AML-193 (cell line): Measurements from ENCODE around the gene CHAD.
A peak's percentile ranks its signal among the peaks of the same experiment; 100 is the strongest.

Experiments used
- DNase-seq, 2 experiments: peaks; one replicate each; lab custom pipeline; 2025; lab: John Stamatoyannopoulos, UW

Gene CHAD

DNA sequence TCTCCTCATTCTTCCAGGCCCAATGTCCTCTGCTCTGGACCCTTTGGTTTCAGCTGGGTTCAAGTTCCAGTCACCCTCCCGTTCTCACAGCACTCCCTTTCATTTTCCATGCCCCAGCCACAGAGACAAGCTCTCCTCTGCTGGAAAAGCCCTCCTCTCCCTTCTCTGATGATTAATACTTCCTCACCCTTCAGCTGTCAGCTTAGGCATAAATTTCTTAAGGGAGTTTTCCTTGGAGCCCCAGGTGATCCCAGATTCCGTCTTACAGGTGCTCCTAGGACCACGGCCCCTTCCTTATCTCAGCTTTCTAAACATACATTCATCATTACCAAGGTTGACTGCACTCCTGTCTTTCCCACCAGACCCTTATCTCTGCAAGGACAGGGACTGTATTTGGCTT, 10.4 kb downstream of the CHAD start:
- no peak for DNase-seq

DNA sequence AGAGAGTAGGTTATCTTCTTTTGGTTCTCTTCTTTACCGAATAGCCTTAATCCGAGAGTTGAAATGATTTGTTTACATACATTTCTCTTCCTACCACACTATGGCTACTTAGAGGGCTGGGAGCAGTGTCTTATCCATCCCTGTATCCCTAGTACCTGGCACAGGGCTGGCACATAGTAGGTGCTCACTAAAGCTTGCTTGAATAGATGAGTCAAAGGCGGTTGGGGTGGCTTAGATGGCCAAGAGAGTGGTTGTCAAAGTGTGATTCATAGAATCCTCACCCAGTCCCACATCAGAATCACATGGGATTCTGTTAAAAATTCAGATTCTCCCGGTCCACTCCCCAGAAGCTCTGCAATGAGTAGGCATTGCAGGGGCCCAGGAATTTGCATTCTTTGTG, 11.1 kb downstream of the CHAD start:
- no peak for DNase-seq

DNA sequence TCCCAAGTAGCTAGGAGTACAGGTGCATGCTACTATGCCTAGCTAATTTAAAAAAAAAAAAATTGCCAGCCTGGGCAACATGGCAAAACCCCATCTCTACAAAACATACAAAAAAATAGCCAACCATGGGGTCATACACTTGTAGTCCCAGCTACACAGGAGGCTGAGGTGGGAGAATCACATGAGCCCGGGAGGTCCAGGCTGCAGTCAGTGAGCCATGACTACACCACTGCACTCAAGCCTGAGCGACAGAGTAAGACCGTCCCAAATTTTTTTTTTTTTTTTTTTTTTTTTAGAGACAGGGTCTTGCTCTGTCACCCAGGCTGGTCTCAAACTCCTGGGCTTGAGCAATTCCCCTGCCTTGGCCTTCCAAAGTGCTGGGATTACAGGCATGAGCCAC, 14.8 kb downstream of the CHAD start:
- no peak for DNase-seq

DNA sequence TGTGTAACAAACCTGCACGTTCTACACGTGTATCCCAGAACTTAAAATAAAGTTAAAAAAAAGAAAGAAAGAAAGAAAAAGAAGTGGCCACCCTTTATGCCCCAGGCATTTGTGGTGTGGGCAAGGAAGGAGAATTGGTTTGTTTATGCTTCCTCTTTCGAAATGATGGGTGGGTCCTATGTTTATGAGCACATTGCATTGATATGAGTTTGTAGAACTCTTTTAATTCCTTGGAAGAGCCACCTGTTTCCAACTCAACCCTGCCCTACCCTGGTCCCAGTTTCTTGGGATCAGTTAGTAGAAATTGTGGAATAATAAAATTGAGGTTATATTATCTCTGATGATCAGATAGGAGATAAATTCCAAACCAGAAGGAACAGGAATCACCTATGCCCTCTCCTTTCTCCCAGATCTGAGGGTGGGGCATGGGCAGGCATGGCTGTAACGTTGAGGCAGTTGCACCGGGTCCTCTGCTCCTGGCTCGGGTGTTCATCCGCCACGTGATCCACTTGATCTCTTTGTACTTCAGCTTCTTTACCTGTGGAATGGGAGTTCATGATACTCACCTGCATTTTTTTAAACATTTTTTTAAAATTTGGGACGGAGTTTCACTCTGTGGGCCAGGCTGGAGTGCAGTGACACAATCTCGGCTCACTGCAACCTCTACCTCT, 15.9 kb downstream of the CHAD start:
- peak; percentile 77 to 83 for DNase-seq

DNA sequence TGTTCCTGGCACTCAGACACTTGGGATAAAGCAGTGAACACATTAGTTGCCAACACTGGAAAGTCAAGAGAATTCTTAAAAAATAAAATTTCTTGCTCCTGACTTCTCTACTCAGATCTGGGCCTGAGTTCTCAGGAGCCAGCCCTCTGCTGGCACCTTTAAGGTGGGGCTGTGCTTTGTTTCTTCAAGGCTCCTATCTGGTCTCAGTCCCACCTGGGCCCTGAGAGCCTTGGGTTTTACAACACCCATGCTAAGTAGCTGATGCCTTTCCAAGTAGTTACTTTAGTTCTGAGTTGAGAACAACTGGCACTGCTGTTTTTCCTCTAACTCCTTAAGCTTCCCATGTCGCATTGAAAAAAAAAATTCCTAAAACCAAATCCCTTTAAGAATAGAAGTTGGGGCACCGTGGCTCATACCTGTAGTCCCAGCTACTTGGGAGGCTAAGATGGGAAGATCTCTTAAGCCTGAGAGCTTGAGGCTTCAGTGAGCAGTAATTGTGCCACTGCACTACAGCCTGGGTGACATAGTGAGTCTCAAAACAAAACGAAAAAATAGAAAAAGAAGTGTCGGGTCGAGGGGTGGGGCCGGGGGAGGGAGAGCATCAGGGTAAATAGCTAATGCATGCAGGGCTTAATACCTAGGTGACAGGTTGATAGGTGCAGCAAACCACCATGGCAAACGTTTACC, 16.6 kb downstream of the CHAD start:
- DNase-seq, result no peak

DNA sequence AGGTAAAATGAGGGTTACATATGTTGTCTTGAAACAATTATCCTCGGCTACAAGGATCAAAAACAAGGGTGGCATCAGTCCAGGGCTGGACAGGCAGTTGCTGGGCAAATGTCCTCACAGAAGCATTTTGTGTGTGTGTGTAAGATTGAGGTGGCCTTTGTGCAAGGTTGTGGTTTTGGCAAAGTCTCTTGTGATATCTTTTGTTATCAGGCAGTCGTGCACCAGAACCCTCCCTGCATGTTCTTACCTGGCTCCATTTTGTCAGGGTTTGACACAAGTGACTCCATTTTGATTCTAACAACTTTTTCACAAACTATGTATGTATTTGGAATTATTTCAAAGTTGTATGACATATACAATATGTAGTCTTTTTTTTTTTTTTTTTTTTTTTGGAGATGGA, 20.0 kb downstream of the CHAD start:
- DNase-seq, result no peak

DNA sequence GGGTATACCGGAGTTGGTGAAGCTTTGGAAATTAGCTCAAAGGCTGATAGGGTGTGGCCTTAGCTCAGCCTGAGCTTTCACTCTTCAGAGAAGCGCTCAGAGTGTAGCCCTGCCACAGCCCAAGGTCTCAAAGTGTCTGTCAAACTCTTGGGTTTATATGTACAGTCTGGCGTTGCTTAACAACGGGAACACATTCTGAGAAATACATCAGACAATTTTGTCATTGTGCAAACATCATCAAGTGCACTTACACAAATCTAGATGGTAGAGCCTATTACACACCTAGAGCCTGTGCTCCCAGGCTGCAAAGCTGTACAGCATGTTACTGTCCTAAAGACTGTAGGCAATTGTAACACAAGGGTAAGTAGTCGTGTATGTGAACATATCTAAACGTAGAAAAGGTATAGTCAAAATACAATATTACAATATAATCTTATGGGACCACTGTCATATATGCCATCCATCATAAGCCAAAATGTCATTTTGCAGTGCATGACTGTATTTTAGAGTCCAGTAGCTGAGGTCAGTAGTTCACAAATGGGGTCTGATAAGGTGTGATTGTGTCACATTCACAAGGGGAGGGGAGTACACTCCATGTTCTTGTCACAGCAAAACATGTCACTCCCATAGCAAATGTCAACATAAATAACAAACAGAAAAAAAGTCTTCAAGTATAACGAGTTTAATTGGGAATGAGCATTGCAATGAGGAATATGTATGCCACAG, 20.6 kb downstream of the CHAD start:
- no peak for DNase-seq

DNA sequence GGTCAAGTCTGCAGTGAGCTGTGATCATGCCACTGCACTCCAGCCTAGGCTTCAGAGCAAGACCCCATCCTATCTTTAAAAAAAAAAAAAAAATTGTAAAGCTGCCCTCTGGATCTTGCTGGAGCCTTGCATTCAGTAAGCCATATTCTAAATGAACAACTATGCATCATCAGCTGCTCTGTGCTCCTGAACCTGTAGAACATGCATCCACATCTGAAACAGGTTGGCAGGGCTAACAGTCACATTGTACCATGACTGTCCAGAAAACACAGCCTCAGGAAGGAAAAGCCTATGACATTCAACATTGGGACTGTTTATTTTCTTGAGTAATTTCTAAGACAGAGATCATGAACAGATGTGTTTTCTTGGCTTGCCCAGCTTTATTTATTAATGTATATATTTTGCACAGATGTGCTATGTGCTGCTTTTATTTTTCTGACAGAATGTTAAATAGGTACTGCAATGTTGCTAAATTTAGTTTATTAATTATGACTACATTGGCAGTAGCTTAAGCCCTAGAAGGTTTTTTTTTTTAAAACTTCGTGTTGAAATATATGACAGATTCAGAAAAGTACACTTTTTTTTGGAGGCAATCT, 22.9 kb downstream of the CHAD start:
- DNase-seq, result no peak

DNA sequence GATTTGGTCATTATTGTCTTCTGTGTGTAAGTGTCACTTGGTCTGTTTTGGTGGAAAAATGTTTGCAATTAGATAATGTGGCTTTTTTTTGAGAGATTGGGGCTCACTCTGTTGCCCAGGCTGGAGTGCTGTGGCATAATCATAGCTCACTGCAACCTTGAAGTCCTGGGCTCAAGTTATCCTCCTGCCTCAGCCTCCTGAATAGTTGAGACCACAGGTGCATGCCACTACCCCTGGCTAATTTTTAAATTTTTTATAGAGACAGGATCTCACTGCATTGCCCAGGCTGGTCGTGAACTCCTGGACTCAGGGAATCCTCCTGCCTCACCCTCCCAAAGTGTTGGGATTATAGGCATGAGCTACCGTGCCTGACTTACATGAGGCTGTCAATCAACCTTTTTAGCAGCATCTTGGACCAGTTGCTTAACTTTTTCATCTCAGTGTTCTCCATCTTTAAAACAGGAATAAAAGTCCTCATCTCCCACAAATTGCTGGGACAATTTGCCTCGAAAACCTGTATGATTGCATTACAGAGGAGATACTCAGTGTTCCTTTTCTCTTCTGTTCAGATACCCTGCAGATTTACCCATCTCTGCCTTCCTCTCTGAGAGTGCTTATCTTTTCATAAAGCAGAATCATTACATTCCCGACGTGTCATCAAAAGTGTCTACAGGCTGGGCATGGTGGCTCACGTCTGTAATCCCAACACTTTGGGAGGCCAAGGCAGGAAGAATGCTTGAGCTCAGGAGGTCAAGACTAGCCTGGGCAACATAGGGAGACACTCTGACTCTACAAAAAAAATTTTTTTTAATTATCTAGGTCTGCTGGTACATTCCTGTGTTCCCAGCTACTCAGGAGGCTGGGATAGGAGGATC, 23.6 kb downstream of the CHAD start:
- no peak for DNase-seq

DNA sequence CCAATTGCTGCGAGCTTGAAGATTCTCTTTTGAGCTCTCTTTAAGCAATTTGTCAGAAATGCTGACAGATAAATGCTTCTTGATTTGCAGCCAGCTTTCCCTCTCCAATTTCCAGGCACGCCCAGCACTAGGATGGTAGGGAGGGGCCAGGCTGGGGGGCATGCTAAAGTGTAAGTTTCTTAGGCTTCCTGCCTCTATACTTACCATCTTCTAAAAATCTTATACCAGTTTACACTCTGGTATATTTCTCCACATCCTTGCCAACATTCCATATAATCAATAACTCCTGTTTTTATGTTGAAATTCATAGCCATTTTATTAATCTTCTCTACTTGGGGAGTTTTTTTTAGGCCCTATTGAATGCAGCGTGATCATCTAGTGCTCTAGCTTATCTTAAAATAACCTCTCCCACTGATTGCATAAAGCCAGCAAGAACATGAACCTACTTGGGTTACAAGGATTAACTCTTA, 25.1 kb downstream of the CHAD start:
- DNase-seq, result no peak

DNA sequence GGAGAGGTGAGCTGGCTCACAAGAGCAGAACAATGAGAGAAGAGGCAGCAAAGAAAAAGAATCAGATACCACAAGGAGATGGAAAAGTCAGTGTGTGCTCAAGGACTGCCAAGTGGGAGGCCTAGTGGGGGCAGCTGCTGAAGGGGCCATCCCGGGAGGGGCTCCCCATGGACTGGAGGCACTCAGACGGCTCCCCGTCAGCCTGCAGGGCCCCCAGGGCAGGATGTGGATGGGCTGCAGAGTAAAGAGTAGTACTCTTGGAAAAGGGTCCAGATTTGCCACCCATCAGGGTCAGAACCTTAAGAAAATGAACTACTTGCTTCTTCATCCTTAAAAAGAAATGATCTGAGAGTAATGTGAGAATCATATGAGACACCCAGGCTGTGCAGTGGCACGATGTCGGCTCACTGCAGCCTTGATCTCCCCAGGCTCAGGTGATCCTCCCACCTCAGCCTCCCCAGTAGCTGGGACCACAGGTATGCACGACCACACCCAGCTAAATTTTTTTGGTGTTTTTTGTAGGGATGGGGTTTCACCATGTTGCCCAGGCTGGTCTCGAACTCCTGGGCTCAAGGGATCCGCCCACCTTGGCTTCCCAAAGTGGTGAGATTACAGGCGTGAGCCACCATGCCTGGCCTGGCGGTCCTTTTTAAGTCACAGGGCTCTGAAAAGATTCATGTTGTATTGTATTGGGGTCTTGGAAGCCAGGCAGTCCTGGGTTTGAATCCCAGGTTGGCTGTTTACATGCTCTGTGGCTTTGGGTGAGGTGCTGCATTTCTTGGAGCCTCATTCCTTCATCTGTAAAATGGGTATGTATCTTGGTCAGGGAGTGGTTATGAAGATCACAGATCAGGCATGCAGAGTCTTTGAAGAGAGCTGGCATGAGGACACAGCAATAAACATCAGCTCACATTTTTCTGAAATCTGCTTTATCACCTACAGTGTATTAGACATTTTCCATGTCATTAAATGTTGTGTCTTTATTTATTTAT, 27.5 kb downstream of the CHAD start:
- DNase-seq, result no peak

DNA sequence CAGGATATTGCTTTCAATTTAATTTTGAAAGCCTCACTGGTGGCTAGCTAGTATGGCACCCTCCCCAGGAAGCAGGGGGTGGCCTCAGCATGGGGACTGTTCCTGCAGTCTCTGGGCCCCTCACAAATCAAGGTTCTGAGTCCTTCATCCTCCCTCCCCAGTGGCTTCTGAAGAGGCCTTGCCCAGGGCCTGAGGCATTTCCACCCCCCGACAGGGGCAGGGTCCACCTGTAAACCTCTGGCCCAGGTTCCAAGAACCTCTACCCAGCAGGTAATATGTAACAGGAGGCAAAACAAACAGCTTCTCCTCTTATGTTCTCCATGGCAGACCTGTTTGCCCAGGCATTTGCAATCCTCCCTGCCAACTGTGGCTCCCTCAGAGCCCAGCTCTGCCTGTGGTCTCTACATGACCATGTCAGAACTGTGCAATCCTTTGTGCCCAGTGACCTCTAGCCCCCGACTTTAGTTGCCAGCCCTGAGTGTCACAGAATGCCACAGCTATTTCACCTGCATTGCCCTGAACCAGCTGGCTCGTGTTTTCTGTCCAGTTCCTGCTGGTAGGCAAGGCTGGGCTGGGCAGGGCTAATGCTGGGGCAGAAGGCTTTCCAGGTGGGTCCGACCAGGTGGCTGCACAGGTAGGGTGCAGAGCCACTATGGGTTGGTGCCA, 28.4 kb downstream of the CHAD start:
- DNase-seq, result no peak

DNA sequence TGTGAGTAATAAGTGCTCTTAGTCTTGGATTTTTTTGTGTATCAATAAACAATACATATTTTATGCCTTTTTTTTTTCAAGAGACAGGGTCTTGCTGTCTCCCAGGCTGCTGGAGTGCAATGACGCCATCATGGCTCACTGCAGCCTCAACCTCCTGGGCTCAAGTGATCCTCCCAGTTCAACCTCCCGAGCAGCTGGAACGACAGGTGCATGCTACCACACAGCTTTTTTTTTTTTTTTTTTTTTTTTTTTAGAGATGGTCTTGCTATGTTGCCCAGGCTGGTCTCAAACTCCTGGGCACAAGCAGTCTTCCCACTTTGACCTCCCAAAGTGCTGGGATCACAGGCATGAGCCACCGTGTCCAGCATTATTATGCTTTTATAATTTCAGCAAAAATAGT, 29.7 kb downstream of the CHAD start:
- no peak for DNase-seq

DNA sequence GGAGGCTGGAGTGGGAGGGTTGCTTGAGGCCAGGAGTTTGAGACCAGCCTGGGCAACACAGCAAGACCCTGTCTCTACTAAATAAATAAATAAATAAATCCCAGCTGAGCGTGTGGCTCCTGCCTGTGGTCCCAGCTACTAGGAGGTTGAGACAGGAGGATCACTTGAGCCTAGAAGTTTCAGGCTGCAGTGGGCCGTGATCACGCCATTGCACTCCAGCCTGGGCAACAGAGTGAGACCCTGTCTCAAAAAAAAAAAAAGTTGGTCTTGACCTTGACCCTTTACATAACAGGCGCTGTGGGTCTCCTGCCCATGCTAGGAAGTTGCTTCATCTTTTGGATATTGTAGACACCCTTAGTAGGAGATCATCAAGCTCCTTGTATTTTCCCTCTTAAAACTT, 31.3 kb downstream of the CHAD start:
- DNase-seq, result no peak

DNA sequence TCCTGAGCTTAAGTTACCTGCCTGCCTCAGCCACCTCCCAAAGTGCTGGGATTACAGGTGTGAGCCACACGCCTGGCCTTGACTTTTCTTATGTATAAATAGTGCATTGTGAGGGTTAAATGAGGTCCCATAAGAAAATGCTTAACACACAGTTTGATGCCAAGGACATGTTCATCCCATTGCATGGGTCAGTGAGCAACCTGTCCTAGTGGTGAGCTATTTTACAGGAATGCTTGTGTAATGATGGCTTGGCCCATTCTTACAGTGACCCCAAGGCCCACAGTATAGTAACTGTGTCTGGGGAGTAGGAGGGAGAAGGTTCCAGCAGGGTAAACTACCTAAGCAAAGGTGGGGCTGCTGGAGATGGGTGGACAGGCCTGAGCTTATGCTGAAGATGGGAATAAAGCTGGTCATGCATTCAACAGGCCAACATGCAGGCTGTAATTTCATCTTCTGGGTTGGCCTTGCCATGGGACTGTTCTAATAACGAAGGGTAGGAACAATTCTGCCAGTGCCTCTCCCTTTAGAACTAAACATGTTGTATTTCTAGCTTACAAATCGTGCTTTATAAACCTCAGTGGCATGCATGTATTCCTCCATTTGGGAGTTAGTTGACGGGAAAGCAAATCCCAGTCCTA, 36.4 kb downstream of the CHAD start:
- DNase-seq, result no peak

DNA sequence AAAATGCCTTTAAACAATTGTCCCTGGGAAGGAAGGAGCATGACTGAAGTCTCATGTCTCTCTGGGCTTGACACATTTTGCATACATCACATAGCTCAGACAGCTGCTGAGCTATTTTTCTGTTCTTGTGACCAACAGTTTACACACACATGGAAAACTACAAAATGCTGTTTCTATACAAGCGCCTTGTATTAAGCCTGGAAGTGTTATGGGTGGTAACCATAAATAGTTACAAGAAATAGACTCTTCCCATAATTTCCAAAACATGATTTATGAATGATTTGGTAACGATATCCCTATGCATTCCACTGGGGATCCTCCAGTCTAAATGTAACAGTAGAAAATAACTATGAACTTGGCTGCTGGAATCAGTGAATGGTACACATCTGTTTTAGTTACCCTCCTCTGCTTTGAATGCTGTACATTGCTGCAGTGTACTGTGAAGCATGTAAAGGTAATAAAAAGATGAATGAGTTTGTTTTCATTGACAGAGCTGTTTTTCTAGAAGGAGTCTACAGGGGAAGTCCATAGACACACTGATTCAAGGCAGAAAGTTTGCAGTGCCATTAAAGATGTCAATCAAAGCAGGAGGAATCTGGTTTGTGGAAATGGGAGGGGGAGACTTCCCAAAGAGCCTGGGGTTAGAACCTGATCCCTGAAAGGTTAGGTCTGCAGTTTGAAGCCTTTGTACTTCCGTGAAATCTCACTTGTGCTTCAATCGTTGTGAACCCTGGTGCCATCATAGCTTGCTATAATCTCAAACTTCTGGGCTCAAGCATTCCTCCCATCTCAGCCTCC, 37.7 kb downstream of the CHAD start:
- no peak for DNase-seq

DNA sequence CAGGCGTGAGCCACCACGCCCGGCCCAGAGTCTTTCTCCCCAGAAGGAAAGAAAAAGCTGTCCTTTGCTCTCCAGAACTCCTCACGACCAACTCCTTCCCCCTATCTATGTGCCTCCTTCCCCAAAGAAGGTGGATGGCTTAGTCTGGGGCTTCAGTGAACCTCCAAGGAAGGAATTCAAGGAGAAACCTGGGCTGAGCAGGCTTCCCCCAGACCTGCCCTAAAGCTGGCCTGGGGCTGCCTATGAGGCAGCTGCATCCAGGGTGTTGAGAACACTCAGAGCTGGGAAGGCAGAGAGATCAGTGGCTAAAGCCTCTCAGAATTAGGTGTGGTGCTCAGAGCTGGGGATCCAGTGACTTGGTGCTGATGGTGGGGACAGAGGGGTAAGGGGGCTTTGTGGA, 38.9 kb downstream of the CHAD start:
- no peak for DNase-seq

DNA sequence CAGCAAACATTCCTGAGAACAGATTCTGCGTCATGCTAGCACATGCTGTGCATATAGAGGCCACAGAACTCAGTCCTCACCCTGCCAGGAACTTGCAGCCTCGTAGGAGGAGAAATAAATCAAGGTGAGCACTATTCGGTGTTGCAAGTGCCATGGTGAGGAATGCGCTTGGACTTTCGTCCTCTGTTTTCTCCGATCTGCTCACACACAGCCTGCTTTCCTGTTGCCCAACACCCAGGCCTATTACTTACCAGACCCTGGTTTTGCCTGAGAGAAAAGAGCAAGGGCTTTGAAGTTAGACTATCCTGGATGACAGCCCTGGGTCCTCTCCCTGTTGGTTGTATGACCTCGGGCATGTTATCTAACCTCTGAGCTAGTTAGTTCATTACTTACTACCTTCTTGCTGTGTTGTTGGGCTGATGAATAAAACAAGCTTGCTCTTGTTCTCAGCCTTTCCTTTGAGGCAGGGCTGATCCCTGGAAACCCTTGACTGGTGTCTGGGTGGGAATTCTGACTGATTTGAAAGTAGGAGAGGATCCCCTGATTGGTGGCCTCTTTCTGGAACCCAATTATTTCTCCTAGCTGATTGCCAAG, 39.8 kb downstream of the CHAD start:
- no peak for DNase-seq
